HepG2 (cell line): ENCODE results near the gene COQ10B. TPM values are rescaled to one million over a fixed set of nuclear protein-coding genes. Genes with fewer than 3 reads are reported as not detected.
A peak's percentile ranks its signal among the peaks of the same experiment; 100 is the strongest.

Experiments
- BRCA1 ChIP-seq: sonication (generic); formaldehyde crosslinking; IDR thresholded peaks from 2 replicates; pipeline ENCODE4 v1.4.0; 2020; ENCODE audit warnings: missing genetic modification reagents
- CEBPG ChIP-seq: IDR thresholded peaks from 2 replicates; pipeline ENCODE4 v1.6.1; 2016
- CENPX ChIP-seq: sonication (generic); formaldehyde crosslinking; IDR thresholded peaks from 2 replicates; pipeline ENCODE4 v1.9.0; 2021; ENCODE audit warnings: mild to moderate bottlenecking, missing genetic modification reagents, moderate library complexity
- CHD2 ChIP-seq: IDR thresholded peaks from 2 replicates; pipeline ENCODE4 v1.6.1; 2011; ENCODE audit warnings: low read depth, low read length, improper control_type of control experiment
- E2F1 ChIP-seq: sonication (generic); formaldehyde crosslinking; IDR thresholded peaks from 2 replicates; pipeline ENCODE4 v1.5.0; 2020; ENCODE audit warnings: missing genetic modification reagents
- EED ChIP-seq: sonication (generic); formaldehyde crosslinking; IDR thresholded peaks from 2 replicates; pipeline ENCODE4 v1.5.0; 2020; ENCODE audit warnings: mild to moderate bottlenecking, missing genetic modification reagents
- ELF1 ChIP-seq: sonication (generic); formaldehyde crosslinking; IDR thresholded peaks from 2 replicates; pipeline ENCODE4 v1.4.0; 2020; ENCODE audit warnings: missing genetic modification reagents
- FOXP4 ChIP-seq: sonication (generic); formaldehyde crosslinking; IDR thresholded peaks from 2 replicates; pipeline ENCODE4 v1.4.0; 2020; ENCODE audit warnings: missing genetic modification reagents
- MED1 ChIP-seq: sonication (generic); formaldehyde crosslinking; IDR thresholded peaks from 2 replicates; pipeline ENCODE4 v1.4.0; 2020; ENCODE audit warnings: missing genetic modification reagents
- MEIS1 ChIP-seq: sonication (generic); formaldehyde crosslinking; IDR thresholded peaks from 2 replicates; pipeline ENCODE4 v1.9.0; 2021; ENCODE audit warnings: mild to moderate bottlenecking, missing genetic modification reagents, moderate library complexity, borderline replicate concordance
- MEIS2 ChIP-seq: sonication (generic); formaldehyde crosslinking; IDR thresholded peaks from 2 replicates; pipeline ENCODE4 v1.9.0; 2021; ENCODE audit warnings: mild to moderate bottlenecking, missing genetic modification reagents
- NFRKB ChIP-seq: fragments of 450-650 bp; IDR thresholded peaks from 2 replicates; pipeline ENCODE4 v1.6.1; 2017
- PHF21A ChIP-seq: sonication (generic); formaldehyde crosslinking; IDR thresholded peaks from 2 replicates; pipeline ENCODE4 v1.5.0; 2020; ENCODE audit warnings: mild to moderate bottlenecking, missing genetic modification reagents
- RBFOX2 ChIP-seq: fragments of 200-400 bp; formaldehyde crosslinking; IDR thresholded peaks from 2 replicates; pipeline ENCODE4 v1.6.1; 2017; ENCODE audit warnings: low read depth, mild to moderate bottlenecking, low read length
- RBM39 ChIP-seq: fragments of 200-400 bp; formaldehyde crosslinking; IDR thresholded peaks from one replicate; pipeline ENCODE4 v1.6.1; 2018; ENCODE audit warnings: antibody characterized with exemption, mild to moderate bottlenecking, low read depth, low read length; ENCODE audit not compliant: poor library complexity, severe bottlenecking
- SMYD3 ChIP-seq: sonication (generic); formaldehyde crosslinking; IDR thresholded peaks from 2 replicates; pipeline ENCODE4 v1.8.1; 2023; ENCODE audit warnings: mild to moderate bottlenecking, missing genetic modification reagents
- STAG1 ChIP-seq: sonication (generic); formaldehyde crosslinking; IDR thresholded peaks from 2 replicates; pipeline ENCODE4 v1.4.0; 2020; ENCODE audit warnings: missing genetic modification reagents
- TAF1 ChIP-seq: sonication (generic); formaldehyde crosslinking; IDR thresholded peaks from 2 replicates; pipeline ENCODE4 v1.4.0; 2020; ENCODE audit warnings: missing genetic modification reagents
- ZBTB37 ChIP-seq: sonication (generic); formaldehyde crosslinking; IDR thresholded peaks from 2 replicates; pipeline ENCODE4 v1.4.0; 2020; ENCODE audit warnings: mild to moderate bottlenecking, missing genetic modification reagents
- ZBTB46 ChIP-seq: sonication (generic); formaldehyde crosslinking; IDR thresholded peaks from 2 replicates; pipeline ENCODE4 v1.4.0; 2020; ENCODE audit warnings: mild to moderate bottlenecking, missing genetic modification reagents, borderline replicate concordance
- ZNF136 ChIP-seq: sonication (generic); formaldehyde crosslinking; IDR thresholded peaks from 2 replicates; pipeline ENCODE4 v1.8.1; 2022; ENCODE audit warnings: low read depth, mild to moderate bottlenecking, moderate library complexity, missing genetic modification reagents
- ZNF382 ChIP-seq: sonication (generic); formaldehyde crosslinking; IDR thresholded peaks from 2 replicates; pipeline ENCODE4 v1.5.0; 2020; ENCODE audit warnings: missing genetic modification reagents, mild to moderate bottlenecking, borderline replicate concordance
- ZNF569 ChIP-seq: sonication (generic); formaldehyde crosslinking; IDR thresholded peaks from 2 replicates; pipeline ENCODE4 v1.5.0; 2020; ENCODE audit warnings: mild to moderate bottlenecking, missing genetic modification reagents, moderate library complexity, borderline replicate concordance
- polyA plus RNA-seq, 8 experiments: library from polyadenylated mRNA; depleted of rRNA in 3 of 8; stranded (reverse) in 7 of 8; unstranded in 1 of 8; fragments of >200 nt; fragmentation: Illumina TruSeq in 4 of 8; extraction: Trizol in 4 of 8; gene quantifications; 2 replicates each; pipeline versions ENCODE4 v1.2.1 to v1.2.3, GENCODE V29; 2011 to 2016; ENCODE audit warnings: low read depth in 4 of 8, missing spikeins in 1 of 8, mixed read lengths in 1 of 8; ENCODE audit not compliant: insufficient read depth in 1 of 8
- total RNA-seq, 5 experiments: library from RNA; depleted of rRNA; stranded (reverse); fragments of >200 nt; fragmentation: Illumina TruSeq; extraction: Trizol; gene quantifications; 2 replicates each; pipeline ENCODE4 v1.2.3, GENCODE V29; 2016; ENCODE audit warnings: low read depth in 1 of 5

The COQ10B gene
- total and polyA plus RNA-seq, 2 of the 13 experiments (the other 11 are each of a cell fraction or from before 2014, with no cell fraction given): 4.6 to 34.9 TPM

GRCh38 chr2:197499594-197500502 lies 46.5 kb downstream of the COQ10B start, which contains the start of the genes HSPD1 and HSPE1 (continued):
- TF ChIP-seq CENPX (CRISPR knock-in tag) (no peak), BRCA1 (CRISPR knock-in tag) (peak; percentile 92), ZBTB46 (peak; percentile 59), NFRKB (no peak), ELF1 (CRISPR knock-in tag) (peak; percentile 96), PHF21A (CRISPR knock-in tag) (peak; percentile 100), RBFOX2 (peak; percentile 98), EED (CRISPR knock-in tag) (peak; percentile 99), FOXP4 (CRISPR knock-in tag) (peak; percentile 74; the same call in 1 of the 2 replicates), ZNF136 (CRISPR knock-in tag) (peak; percentile 76), MEIS2 (CRISPR knock-in tag) (peak; percentile 92), STAG1 (CRISPR knock-in tag) (no peak; the same call in 1 of the 2 replicates), ZBTB37 (CRISPR knock-in tag) (no peak), ZNF382 (CRISPR knock-in tag) (no peak), TAF1 (peak; percentile 99), E2F1 (CRISPR knock-in tag) (peak; percentile 98), ZNF569 (peak; percentile 97), RBM39 (no peak), MED1 (peak; percentile 94), MEIS1 (CRISPR knock-in tag) (peak; percentile 79; the same call in 1 of the 2 replicates), CHD2 (peak; percentile 73), CEBPG (CRISPR knock-in tag) (peak; percentile 29), SMYD3 (peak; percentile 89)
